Upper lobe of right lung (tissue), 1 donor: ENCODE results near the gene SCGB1D2. TPM values are rescaled to one million over a fixed set of nuclear protein-coding genes. Genes with fewer than 3 reads are reported as not detected.
"Not testable (repeated sequence)": the region's sequence is repeated elsewhere in the genome, so short reads cannot be mapped to it uniquely, and the experiment has no call there.

ENCODE experiments used
- ATAC-seq: fragments of 200-7000 bp; cut with Tn5 transposase; one replicate; pipeline ENCODE4 v1.9.1; 2020; ENCODE audit warnings: mild to moderate bottlenecking, moderate library complexity
- DNase-seq: peaks from one replicate; pipeline ENCODE4 v3.0.0-alpha.2; 2020
- H3K27ac ChIP-seq: fragments of 200-600 bp; one replicate; pipeline ENCODE4 v1.8.0; 2022
- H3K27me3 ChIP-seq: fragments of 200-600 bp; one replicate; pipeline ENCODE4 v1.8.0; 2022; ENCODE audit warnings: mild to moderate bottlenecking
- H3K36me3 ChIP-seq: fragments of 200-600 bp; one replicate; pipeline ENCODE4 v1.8.0; 2022
- H3K4me1 ChIP-seq: fragments of 200-600 bp; one replicate; pipeline ENCODE4 v1.8.0; 2022
- H3K4me3 ChIP-seq: fragments of 200-600 bp; one replicate; pipeline ENCODE4 v1.8.0; 2022; ENCODE audit warnings: mild to moderate bottlenecking
- H3K9me3 ChIP-seq: fragments of 200-600 bp; one replicate; pipeline ENCODE4 v1.8.0; 2022
- intact Hi-C: fragments of 100-400 bp; cut with DNase I; formaldehyde crosslinking; loops from one replicate; pipeline ENCODE4 v1.11.0; 2022
- long read RNA-seq: library from polyadenylated mRNA; unstranded; transcript quantifications from one replicate; pipeline ENCODE4 v2.0.0, GENCODE V29; 2021
- total RNA-seq: library from RNA; stranded (reverse); fragmentation: NEBNext Ultra II Directional; extraction: Animal tissue kit (Norgen Biotek cat#: 25700); gene quantifications from one replicate; pipeline ENCODE4 v1.2.1, GENCODE V29; 2021
- TF ChIP-seq, protein P1 (sequence below): fragments of 200-600 bp; IDR thresholded peaks from one replicate; pipeline ENCODE4 v1.8.0; 2022; ENCODE audit warnings: antibody characterized with exemption
- donor health status: DM: no; HTN: yes; CAD: no; lungs with severe emphysema.

Gene SCGB1D2
- not detected for total RNA-seq
- long read RNA-seq = 0 reads

DNA sequence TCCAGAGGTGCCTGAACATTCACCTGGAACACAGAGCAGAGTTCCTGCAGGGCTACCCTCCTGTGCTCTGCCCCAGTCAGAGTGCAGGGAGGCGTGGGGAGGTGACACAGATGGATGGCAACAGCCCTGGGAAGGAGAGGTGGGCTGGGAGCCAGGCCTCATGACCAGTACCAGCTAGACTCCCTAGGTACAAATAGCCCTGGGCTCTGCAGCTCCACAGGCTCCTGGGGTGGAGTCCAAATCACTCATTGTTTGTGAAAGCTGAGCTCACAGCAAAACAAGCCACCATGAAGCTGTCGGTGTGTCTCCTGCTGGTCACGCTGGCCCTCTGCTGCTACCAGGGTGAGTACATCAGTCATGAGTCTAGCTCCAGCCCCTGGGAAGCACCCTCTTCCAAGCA is at the start of gene SCGB1D2:
SCGB1D2 (plus strand) TSS at position 219 of the 400 bp plus-strand sequence; CDS start at position 288, 69 bp downstream.
- Histone ChIP-seq H3K36me3 (no peaks in the 10 kb centered on the region), H3K27ac (no peak within 1 kb of the TSS), H3K4me3 (no peak within 1 kb of the TSS), H3K9me3 (no peaks in the 10 kb centered on the region), H3K27me3 (peaks cover 16% of the 10 kb centered on the region), H3K4me1 (no peaks in the 10 kb centered on the region)
- DNase-seq (no peak), ATAC-seq (no peak)
- TF ChIP-seq, protein P1, sequence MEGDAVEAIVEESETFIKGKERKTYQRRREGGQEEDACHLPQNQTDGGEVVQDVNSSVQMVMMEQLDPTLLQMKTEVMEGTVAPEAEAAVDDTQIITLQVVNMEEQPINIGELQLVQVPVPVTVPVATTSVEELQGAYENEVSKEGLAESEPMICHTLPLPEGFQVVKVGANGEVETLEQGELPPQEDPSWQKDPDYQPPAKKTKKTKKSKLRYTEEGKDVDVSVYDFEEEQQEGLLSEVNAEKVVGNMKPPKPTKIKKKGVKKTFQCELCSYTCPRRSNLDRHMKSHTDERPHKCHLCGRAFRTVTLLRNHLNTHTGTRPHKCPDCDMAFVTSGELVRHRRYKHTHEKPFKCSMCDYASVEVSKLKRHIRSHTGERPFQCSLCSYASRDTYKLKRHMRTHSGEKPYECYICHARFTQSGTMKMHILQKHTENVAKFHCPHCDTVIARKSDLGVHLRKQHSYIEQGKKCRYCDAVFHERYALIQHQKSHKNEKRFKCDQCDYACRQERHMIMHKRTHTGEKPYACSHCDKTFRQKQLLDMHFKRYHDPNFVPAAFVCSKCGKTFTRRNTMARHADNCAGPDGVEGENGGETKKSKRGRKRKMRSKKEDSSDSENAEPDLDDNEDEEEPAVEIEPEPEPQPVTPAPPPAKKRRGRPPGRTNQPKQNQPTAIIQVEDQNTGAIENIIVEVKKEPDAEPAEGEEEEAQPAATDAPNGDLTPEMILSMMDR = no peak
- intact Hi-C loops = no loop called here

DNA sequence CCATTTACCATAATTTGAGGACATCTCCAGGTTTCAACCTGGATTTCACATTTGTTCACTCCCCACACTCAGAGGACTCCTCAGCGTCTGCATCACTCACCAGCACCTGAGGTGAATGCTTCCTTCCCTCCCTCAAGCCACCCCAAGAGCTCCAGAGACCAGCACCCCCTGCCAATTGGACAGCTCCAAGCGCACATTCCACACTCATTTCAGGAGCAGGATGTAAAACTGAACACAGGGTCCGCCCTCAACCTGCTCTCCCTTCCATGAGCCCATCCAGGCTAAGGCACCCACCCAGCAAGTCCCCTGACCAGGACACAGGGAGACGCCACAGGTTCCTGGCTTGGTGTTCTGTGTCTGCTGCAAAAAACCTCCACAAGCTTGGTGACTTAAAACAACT is 48.1 kb upstream of the SCGB1D2 start:
- TF ChIP-seq, protein P1 = no peak
- intact Hi-C loops = no loop called here
- H3K4me3 ChIP-seq = no peak overlapping the region
- no peak for DNase-seq
- peaks cover 41% of the 10 kb centered on the region for H3K27me3 ChIP-seq
- no peaks in the 10 kb centered on the region for H3K9me3 ChIP-seq
- no peak overlapping the region for H3K27ac ChIP-seq
- no peaks in the 10 kb centered on the region for H3K4me1 ChIP-seq
- peak; percentile 47 for ATAC-seq
- H3K36me3 ChIP-seq = no peaks in the 10 kb centered on the region

- intact Hi-C loops = not testable (repeated sequence)
- H3K27me3 ChIP-seq = peaks cover 33% of the 10 kb centered on the region
These were observed 47.0 kb upstream of the SCGB1D2 start for GRCh38 chr11:62195010-62195409.

GRCh38 chr11:62195945-62196344 is 46.1 kb upstream of the SCGB1D2 start:
- DNase-seq (no peak), ATAC-seq (no peak)
- Histone ChIP-seq H3K27me3 (peaks cover 27% of the 10 kb centered on the region), H3K36me3 (no peaks in the 10 kb centered on the region), H3K4me3 (no peak overlapping the region), H3K4me1 (no peaks in the 10 kb centered on the region), H3K9me3 (no peaks in the 10 kb centered on the region), H3K27ac (no peak overlapping the region)
- TF ChIP-seq, protein P1 = no peak
- intact Hi-C loops = no loop called here

More at GRCh38 chr11:62195010-62195409, 47.0 kb upstream of the SCGB1D2 start:
- H3K9me3 ChIP-seq, H3K27ac ChIP-seq, ATAC-seq, H3K4me3 ChIP-seq, H3K4me1 ChIP-seq, H3K36me3 ChIP-seq, DNase-seq: not testable (repeated sequence)

- H3K36me3 ChIP-seq, intact Hi-C loops, DNase-seq, ATAC-seq, H3K27ac ChIP-seq, H3K4me1 ChIP-seq, H3K9me3 ChIP-seq, H3K4me3 ChIP-seq: not testable (repeated sequence)
- H3K27me3 ChIP-seq = peaks cover 13% of the 10 kb centered on the region
These were observed 44.6 kb upstream of the SCGB1D2 start for GRCh38 chr11:62197400-62197799.

- no peaks in the 10 kb centered on the region for H3K36me3 ChIP-seq
- no peak overlapping the region for H3K4me3 ChIP-seq
- H3K9me3 ChIP-seq = no peaks in the 10 kb centered on the region
- no peak overlapping the region for H3K27ac ChIP-seq
- H3K4me1 ChIP-seq = no peaks in the 10 kb centered on the region
- intact Hi-C loops = no loop called here
- TF ChIP-seq, protein P1 = no peak
- ATAC-seq (no peak), DNase-seq (no peak)
- no peaks in the 10 kb centered on the region for H3K27me3 ChIP-seq
These were observed 40.7 kb upstream of the SCGB1D2 start for GRCh38 chr11:62201376-62201775.

DNA sequence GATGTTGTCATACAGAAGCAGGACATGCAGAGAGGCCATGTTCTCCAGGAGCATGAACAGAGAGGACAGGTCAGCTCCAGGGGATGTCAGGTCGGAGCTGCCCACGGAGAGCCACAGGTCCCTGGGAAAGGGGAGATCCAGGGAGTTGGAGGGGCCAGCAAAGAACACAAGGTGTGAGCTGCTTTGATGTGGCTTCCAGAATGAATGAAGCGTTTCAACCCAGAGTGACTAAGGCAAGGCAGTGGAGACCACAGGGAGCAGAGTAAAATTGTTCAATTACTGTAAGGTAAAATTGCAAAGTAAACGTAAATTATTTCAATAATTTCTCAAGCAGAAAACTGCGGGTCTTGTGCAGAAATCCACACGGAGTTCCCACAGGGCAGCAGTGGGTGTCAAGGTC is 39.1 kb upstream of the SCGB1D2 start:
- H3K4me3 ChIP-seq = no peak overlapping the region
- intact Hi-C loops = no loop called here
- DNase-seq (no peak), ATAC-seq (no peak)
- no peaks in the 10 kb centered on the region for H3K4me1 ChIP-seq
- no peaks in the 10 kb centered on the region for H3K27me3 ChIP-seq
- TF ChIP-seq, protein P1 = no peak
- no peaks in the 10 kb centered on the region for H3K9me3 ChIP-seq
- H3K36me3 ChIP-seq = no peaks in the 10 kb centered on the region
- H3K27ac ChIP-seq = no peak overlapping the region
